SHP77 treated with DMSO at 0.1 percent for 48 hours (cell line): Measurements from ENCODE around the gene AGTRAP.

ENCODE experiments used
- DNase-seq: peaks from one replicate; lab custom pipeline; 2025; lab: John Stamatoyannopoulos, UW

AGTRAP gene

GRCh38 chr1:11784256-11784992 is 48.5 kb downstream of the AGTRAP start:
- no peak for DNase-seq

DNA sequence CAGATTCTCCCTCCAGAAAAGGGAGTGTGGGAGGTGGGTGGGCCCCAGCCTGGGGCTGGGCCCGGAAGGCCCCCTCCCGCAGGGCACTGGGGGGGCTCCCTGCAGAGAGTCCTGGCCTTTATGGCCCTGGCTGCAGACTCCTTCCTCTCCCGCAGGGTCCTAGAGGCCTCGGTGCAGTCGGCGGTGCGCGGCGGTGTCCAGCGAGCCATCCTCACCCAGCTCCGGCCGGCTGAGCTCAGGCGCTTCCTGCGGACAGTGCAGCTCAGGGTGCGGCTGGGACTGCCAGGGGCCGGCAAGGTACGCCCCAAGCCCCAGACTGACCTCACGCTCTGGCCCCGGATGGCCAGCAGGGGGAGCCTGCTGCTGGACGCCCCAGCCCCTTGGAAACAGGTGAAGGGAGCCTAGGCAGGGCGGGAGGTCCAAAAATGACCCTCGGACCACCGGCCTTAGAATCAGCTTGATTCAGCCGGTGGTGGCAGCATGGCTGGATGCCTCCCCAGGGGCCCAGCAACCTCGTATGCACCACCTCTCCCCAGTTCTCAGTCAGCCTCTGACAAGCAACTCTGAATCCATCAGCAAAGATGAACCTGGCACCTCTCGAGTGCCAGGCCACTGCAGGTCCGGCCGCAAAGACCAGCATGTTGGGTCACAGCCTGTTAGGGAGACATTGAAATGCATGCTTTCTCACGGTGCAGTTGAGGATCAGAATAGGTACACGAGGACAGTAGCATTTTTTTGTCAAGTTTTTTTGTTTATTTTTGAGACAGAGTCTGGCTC is 49.2 kb downstream of the AGTRAP start:
- DNase-seq = no peak

GRCh38 chr1:11786168-11786567 is 50.2 kb downstream of the AGTRAP start:
- DNase-seq = no peak

DNA sequence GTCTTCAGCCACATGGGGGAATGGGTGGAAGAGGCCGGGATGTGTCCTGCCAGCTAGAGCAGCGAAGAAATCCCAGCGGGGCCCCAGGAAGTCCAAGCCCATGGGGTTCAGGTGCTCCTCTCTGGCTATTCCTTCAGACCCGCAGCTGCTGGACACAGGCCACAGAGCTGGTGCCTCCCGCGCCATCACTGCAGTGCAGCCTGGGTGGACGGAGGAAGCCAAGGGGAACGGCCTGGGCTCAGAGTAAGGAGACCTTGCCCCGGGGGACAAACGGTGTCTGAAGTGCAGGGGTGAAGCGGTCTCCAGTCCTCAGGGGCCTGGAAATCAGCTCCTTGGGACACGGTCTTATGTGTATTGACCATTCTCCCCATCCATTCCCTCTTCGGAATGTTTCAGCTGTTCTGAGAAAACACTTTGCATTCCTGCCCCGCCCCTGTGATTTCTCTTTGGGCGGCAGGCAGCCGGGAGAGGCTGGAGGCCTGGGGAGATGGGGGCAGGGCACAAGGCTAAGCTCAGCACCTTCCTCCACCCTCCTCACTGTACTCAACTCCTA is 51.4 kb downstream of the AGTRAP start:
- DNase-seq = no peak

DNA sequence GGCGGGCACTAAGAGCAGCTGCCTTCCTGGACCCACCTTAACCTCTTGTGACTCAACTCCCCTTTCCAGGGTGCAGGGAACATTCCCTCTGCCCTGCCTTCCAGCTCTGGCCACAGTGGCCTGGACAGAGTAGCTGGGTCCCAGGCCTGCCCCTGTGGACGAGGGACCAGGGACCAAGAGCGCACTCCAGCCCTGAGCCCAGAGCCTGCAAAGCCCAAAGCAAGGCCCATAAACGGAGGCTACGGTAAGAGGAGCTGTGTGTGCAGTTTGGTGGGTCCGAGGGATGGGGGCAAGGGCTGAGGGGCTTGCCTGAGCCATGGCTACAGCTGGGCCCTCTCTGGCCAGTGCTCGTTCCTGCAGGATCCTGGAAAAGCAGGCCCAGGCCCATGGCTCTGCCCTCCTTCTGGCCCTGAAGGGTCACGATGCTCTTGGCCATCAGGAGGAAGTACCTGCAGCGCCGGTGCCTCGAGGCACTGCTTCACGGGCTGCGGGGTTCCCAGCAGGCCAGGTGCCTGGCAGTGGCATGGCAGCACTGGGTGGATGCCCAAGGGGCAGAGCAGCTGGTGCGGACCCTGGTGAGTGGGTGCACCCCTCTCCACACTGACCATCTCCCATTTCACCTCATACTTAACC is 52.0 kb downstream of the AGTRAP start:
- no peak for DNase-seq

GRCh38 chr1:11788549-11789053 is 52.7 kb downstream of the AGTRAP start:
- DNase-seq = no peak

DNA sequence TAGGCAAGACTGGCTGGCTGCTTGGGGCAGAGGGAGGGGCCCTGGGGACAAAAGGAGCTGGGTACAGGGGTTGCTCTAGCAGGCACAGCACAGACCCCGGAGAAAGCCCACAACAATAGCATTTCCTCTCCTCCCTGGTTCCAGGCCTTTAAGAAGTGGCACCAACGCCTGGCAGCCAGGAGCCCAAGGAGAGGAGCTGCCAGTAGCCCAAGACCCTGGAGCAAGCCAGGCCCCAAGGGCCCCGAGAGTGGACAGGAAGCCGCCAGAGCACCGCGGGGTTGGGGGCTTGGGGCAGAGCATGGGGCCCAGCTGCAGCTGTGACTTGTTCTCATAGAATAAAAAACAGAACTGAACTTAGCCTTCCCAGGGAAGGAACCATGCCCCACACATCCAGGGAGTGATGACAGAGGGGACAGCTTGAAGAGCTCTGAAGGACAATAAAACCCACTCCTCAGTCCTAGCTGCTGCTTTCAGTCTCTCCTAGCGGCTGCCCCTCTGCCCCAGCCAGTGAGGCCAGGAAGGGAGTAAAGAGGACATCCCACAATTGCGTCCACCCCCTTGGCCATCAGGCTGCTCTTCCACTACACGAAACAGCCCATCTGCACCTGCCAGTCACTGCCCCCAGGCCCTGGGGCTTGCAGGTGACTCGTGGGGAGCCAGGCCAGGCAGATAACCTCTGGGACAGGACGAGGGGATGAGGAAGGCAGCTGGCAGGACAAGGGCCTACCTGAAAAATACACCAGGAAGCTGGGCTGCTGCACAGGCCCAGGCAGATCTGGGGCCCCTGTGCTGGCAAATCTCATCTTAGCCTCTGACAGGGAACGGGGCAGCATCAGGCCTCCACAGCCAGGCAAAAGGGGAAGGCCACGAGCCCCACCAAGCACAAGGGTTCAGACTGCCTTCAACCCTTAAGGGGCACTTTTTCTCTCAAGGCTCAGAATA is 53.5 kb downstream of the AGTRAP start:
- no peak for DNase-seq

DNA sequence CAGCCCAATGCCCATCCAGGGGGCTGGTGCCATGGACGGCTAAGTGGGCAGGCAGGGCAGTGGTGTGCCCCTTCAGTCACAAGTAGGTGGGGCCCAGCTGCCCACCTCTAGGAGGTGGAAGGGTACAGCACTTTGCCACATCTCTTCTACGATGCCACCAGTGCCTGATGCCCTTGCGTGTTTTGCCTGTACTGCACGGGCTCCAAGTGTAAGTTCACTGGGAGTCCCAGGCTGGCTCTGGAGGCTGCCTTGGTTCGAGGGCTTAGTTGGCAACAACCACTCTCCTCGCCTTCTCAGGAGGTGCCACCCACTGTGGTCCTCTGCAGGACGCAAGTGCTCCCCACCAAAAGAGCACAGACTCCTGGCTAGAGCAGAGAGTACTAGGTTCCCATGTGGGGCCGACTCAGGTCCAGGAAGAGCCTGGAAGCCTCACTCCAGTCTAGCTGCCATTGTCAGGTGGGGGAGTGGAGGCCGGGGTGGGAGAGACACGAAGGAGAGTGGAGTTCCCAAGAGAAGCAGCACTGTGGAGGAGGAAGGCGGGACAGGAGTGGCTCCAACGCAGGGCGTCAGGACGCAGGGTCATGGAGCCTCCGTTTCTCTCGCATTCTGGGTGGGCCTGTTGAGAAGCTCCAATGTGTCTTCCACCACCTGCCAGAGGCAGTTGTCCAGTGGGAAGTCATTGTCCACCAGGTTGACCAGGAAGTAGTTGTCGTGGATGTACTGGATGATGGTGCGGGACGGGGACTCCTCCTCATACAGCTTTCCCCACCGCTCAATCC is 54.4 kb downstream of the AGTRAP start:
- DNase-seq = no peak

DNA sequence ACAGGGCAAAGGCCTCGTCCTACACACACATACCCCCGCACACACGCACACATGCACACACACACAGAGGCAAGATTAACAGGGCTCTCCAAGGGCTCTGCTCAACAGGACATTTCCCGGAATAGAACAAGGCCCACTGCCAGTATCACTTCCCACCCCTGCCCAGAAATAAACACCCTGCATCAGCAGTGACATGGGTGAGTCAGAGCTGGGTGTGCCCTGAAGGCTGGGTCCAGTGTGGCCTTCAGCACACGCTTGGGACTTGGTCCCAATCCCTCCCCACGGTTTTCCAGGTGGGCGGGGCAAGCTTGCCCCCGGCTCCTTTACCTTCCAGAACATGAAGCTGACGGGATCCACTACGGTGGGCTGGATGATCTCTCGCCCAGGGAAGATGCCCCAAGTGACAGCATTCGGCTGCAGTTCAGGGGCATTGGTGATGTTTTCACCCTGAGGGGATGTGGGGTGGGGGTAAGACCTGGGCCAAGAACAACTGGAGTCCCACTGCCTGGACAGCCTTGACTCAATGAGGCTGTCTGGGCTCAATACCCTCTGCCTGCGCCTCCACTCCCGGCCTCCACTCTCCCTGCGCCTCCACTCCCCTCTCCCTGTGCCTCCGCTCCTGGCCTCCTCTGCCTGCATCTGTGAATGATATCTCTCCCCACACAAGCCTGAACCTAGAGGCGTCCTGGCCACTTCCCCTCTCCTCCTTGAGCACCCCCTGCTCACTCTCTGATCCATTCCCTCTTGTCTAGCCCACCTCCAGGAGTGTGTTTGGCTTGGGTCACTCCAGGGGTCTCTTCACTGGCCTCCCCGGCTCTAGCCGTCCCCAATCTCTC is 55.2 kb downstream of the AGTRAP start:
- DNase-seq = no peak

GRCh38 chr1:11792106-11792505 is 56.2 kb downstream of the AGTRAP start:
- DNase-seq = no peak

DNA sequence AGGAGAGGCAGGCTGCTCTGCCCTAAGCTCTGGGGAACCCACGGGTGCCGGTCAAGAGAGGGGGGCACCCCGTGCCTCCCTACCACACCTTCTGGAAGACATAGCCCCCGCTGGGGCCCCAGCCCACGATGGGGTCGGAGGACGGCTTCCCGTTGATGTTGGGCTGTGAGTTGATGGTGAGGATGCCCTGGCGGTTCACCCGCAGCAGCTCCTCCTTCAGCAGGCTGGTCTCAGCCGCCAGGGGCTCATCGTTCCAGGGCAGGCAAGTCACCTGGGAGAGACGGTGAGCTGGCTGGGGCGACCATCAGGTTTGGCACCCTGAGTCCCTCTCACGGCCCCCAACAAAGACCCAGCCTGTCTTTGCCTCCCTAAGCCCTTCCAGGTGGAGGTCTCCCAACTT is 57.9 kb downstream of the AGTRAP start:
- DNase-seq = no peak

DNA sequence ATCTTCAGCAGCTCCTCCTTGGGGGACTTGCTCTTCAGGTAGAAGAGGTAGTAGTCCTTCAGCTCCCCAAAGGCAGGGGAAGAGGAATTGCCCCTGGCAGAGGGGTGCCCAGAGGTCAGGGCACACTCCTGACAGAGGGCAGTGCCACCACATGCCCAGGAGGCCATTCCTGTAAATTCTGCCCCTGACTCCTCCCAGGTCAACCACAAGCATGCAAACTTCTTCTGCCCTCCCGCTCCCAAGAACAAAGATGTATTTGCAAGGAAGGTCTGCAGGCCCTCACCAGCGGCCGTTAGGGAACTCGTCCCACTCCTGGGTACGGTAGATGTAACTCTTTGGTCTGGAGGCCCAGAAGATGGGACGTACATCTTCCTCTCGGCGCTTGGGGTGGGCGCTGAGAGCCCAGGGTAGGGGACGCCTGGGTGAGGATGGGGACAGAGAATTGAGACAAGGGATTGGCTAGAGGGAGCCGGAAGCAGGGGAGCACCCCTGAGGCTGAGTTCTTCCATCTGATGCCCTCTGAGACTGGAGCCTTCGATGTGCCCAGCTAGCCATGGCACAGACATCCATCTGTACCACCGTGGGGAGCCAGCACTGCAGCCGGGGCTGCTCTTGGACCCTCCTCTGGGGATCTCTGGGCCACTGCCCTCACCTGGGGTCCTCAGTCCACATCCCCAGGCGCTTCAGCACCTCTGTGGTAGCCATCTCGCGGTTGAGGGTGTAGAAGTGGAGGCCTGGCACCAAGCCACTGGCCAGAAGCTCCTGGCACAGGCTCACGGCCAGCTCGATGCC is 58.7 kb downstream of the AGTRAP start:
- no peak for DNase-seq

- DNase-seq = no peak
Measured at GRCh38 chr1:11795238-11795890, 59.4 kb downstream of the AGTRAP start.

- DNase-seq = no peak
Measured at GRCh38 chr1:11796036-11796828, 60.3 kb downstream of the AGTRAP start.

DNA sequence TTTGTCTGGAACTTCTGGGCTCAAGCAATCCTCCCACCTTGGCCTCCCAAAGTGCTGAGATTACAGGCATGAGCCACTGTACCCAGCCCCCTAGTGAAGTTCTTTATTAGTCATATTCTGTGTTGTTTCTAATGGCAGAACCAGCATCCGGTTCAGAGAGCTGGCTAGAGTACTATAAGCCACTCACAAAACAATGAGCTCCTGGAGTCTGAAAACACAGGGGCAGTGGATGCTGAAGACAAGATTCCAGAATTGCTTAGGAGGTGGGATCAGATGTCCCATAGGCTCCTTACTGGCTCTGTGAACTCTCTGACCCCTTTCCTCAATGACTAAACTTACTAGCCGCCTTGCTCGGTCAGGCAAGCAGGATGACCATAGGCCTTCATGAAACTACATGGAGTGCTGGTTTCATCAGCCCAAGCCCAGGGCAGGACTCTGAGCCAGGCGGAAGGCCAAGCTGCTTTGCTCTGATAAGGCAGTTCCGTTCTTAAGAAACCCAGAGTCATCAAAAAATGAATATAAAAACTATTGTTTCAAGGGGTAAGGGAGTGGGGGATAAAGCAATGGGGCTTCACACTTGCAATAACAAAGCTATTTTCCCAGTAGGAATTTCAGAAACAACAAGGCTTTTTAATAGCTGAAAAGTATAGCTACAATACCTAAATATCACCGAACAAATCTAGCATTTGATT is 61.7 kb downstream of the AGTRAP start:
- no peak for DNase-seq

GRCh38 chr1:11799099-11799498 is 63.2 kb downstream of the AGTRAP start:
- DNase-seq = no peak

- no peak for DNase-seq
Measured at GRCh38 chr1:11799896-11800295, 64.0 kb downstream of the AGTRAP start.
